Measurements from ENCODE around the gene KLHL22. TPM values are rescaled to one million over a fixed set of nuclear protein-coding genes. Genes with fewer than 3 reads are reported as not detected.

Gene KLHL22
- total RNA-seq, 2 donors from 2014 or later = 24.0 to 41.1 TPM

GRCh38 chr22:20407829-20408228 is 87.8 kb downstream of the KLHL22 start:
- H3K9me3 ChIP-seq = no peaks in the 10 kb centered on the region
- TF ChIP-seq, protein P1, sequence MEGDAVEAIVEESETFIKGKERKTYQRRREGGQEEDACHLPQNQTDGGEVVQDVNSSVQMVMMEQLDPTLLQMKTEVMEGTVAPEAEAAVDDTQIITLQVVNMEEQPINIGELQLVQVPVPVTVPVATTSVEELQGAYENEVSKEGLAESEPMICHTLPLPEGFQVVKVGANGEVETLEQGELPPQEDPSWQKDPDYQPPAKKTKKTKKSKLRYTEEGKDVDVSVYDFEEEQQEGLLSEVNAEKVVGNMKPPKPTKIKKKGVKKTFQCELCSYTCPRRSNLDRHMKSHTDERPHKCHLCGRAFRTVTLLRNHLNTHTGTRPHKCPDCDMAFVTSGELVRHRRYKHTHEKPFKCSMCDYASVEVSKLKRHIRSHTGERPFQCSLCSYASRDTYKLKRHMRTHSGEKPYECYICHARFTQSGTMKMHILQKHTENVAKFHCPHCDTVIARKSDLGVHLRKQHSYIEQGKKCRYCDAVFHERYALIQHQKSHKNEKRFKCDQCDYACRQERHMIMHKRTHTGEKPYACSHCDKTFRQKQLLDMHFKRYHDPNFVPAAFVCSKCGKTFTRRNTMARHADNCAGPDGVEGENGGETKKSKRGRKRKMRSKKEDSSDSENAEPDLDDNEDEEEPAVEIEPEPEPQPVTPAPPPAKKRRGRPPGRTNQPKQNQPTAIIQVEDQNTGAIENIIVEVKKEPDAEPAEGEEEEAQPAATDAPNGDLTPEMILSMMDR (IDR thresholded peaks at IDR 0.05) = no peak
- no peak for ATAC-seq (ENCODE audit: insufficient number of reproducible peaks, low FRiP score, low read depth)
- no peak for DNase-seq (ENCODE audit: low spot score)
- H3K4me3 ChIP-seq = no peak overlapping the region
- H3K36me3 ChIP-seq = peaks cover 12% of the 10 kb centered on the region
- H3K27me3 ChIP-seq (replicated peaks; ENCODE audit: insufficient read depth) = no peaks in the 10 kb centered on the region
- H3K27ac ChIP-seq = no peak overlapping the region
- no peaks in the 10 kb centered on the region for H3K4me1 ChIP-seq (ENCODE audit: control insufficient read depth in 1 of 2, low read depth in 2 of 2)

DNA sequence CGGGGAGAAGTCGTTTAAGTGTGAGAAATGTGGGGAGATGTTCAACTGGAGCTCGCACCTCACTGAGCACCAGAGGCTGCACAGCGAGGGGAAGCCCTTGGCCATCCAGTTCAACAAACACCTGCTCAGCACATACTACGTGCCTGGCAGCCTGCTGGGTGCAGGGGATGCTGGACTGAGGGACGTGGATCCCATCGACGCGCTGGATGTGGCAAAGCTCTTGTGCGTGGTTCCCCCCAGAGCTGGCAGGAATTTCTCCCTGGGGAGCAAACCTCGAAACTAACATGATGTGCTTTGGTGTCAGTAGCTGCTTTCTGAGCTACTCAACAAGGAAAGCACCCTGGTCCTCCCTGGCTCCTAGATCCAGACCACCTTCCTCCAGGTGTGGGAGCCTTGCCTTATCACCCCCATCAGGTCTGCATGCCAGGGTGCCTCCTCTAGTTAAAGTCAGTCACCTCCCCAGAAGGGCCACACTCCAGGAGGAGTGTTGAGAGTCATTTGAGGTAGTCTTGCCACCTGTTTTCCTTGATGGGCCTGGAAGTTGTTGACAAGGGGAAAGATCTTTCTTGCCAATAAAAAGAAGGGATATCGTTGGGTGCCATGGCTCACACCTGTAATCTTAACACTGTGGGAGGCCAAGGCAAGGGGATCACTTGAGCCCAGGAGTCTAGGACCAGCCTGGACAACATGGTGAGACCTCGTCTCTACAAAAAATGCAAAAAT is 88.7 kb downstream of the KLHL22 start:
- DNase-seq (ENCODE audit: low spot score) = no peak
- H3K27ac ChIP-seq = no peak overlapping the region
- no peak for ATAC-seq (ENCODE audit: insufficient number of reproducible peaks, low FRiP score, low read depth)
- H3K27me3 ChIP-seq (replicated peaks; ENCODE audit: insufficient read depth) = no peaks in the 10 kb centered on the region
- H3K4me3 ChIP-seq = no peak overlapping the region
- TF ChIP-seq, protein P1 (IDR thresholded peaks at IDR 0.05) = no peak
- H3K36me3 ChIP-seq = peaks cover 12% of the 10 kb centered on the region
- H3K9me3 ChIP-seq = no peaks in the 10 kb centered on the region
- H3K4me1 ChIP-seq (ENCODE audit: control insufficient read depth in 1 of 2, low read depth in 2 of 2) = no peaks in the 10 kb centered on the region

- TF ChIP-seq, protein P1 (IDR thresholded peaks at IDR 0.05) = no peak
- Histone ChIP-seq H3K27ac (no peak overlapping the region), H3K4me3 (no peak overlapping the region), H3K9me3 (no peaks in the 10 kb centered on the region), H3K4me1 (ENCODE audit: control insufficient read depth in 1 of 2, low read depth in 2 of 2) (no peaks in the 10 kb centered on the region), H3K27me3 (replicated peaks; ENCODE audit: insufficient read depth) (no peaks in the 10 kb centered on the region), H3K36me3 (peaks cover 15% of the 10 kb centered on the region)
- no peak for DNase-seq (ENCODE audit: low spot score)
- no peak for ATAC-seq (ENCODE audit: insufficient number of reproducible peaks, low FRiP score, low read depth)
Measured at GRCh38 chr22:20405931-20406685, 89.5 kb downstream of the KLHL22 start.

DNA sequence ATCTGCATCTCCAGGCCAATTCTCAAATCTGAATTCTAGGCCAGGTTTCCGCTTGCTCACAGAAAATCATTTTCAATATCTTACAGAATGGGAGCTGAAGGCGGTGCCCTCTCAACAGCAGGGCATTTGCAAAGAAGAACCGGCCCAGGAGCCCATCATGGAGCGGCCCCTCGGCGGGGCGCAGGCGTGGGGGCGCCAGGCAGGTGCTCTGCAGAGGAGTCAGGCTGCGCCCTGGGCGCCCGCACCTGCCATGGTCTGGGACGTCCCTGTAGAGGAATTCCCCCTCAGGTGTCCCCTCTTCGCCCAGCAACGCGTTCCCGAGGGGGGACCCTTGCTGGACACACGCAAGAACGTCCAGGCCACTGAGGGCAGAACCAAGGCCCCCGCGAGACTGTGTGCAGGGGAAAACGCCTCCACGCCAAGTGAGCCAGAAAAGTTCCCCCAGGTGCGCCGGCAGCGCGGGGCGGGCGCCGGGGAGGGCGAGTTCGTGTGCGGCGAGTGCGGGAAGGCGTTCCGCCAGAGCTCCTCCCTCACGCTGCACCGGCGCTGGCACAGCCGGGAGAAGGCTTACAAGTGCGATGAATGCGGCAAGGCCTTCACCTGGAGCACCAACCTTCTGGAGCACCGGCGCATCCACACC is 90.2 kb downstream of the KLHL22 start:
- Histone ChIP-seq H3K36me3 (peaks cover 19% of the 10 kb centered on the region), H3K27ac (no peak overlapping the region), H3K4me1 (ENCODE audit: control insufficient read depth in 1 of 2, low read depth in 2 of 2) (no peaks in the 10 kb centered on the region), H3K27me3 (replicated peaks; ENCODE audit: insufficient read depth) (no peaks in the 10 kb centered on the region), H3K4me3 (no peak overlapping the region), H3K9me3 (no peaks in the 10 kb centered on the region)
- TF ChIP-seq, protein P1 (IDR thresholded peaks at IDR 0.05) = no peak
- no peak for ATAC-seq (ENCODE audit: insufficient number of reproducible peaks, low FRiP score, low read depth)
- no peak for DNase-seq (ENCODE audit: low spot score)

- ATAC-seq (ENCODE audit: insufficient number of reproducible peaks, low FRiP score, low read depth) = no peak
- no peaks in the 10 kb centered on the region for H3K4me1 ChIP-seq (ENCODE audit: control insufficient read depth in 1 of 2, low read depth in 2 of 2)
- TF ChIP-seq, protein P1 (IDR thresholded peaks at IDR 0.05) = no peak
- no peaks in the 10 kb centered on the region for H3K27me3 ChIP-seq (replicated peaks; ENCODE audit: insufficient read depth)
- peaks cover 19% of the 10 kb centered on the region for H3K36me3 ChIP-seq
- H3K9me3 ChIP-seq = no peaks in the 10 kb centered on the region
- no peak overlapping the region for H3K4me3 ChIP-seq
- no peak overlapping the region for H3K27ac ChIP-seq
- DNase-seq (ENCODE audit: low spot score) = no peak
Measured at GRCh38 chr22:20404881-20405280, 90.7 kb downstream of the KLHL22 start.

Data from thoracic aorta (tissue), 2 donors.